H1 (cell line): ENCODE results near the gene S100G. TPM values are rescaled to one million over a fixed set of nuclear protein-coding genes. Genes with fewer than 3 reads are reported as not detected.

Source experiments
- CBX8 ChIP-seq: fragments of 300-800, 300-1000 bp; sonication (generic); IDR thresholded peaks from 2 replicates; pipeline ENCODE4 v1.7.1; 2016; ENCODE audit warnings: low read depth, low read length, borderline replicate concordance
- polyA plus RNA-seq, 7 experiments: library from polyadenylated mRNA; depleted of rRNA in 3 of 7; stranded (reverse) in 5 of 7; unstranded in 2 of 7; fragments of >200 nt in 5 of 7; fragments of 200-250 nt in 2 of 7; gene quantifications; 1 replicate in 5 of 7; 2 replicates in 1 of 7; 4 replicates in 1 of 7; pipeline versions ENCODE4 v1.2.1 to v1.2.3, GENCODE V29; 2011 to 2013; ENCODE audit warnings: missing spikeins in 2 of 7, mixed read lengths in 2 of 7
- total RNA-seq: library from RNA; stranded (reverse); fragmentation: NEBNext Ultra II Directional; extraction: Animal tissue kit (Norgen Biotek cat#: 25700); gene quantifications from 2 replicates; pipeline ENCODE4 v1.2.1, GENCODE V29; 2021

The S100G gene
- total and polyA plus RNA-seq, 2 of the 8 experiments (the other 6 are each of a cell fraction or from before 2014, with no cell fraction given) = not detected

GRCh38 chrX:16604337-16604736 is 45.6 kb upstream of the S100G start (continued):
- TF ChIP-seq CBX8 = no peak
